ENCODE measurements around the gene MAP3K12.

DNA sequence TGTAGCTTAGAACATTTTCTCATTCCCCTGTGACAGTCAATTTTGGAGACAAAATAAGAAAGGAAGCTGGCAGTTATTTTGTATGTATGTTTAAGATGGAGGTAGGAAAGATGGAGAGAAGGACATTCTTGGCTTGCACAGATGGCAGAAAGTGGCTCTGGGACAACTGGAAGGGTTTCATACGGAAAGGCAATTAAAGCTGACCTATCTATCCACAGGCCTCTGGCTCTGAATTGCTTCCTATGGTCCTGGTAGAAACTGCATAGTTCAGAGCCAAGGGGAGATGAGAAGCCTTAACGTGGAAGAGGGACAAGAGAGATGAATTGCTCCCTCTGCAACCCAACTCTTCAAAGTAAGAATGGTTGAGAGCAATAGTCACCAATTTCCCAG is 16.0 kb upstream of the MAP3K12 start:
- TF ChIP-seq EZH2phosphoT487 (IDR thresholded peaks at IDR 0.05; ENCODE audit: borderline replicate concordance, low read depth, low read length) (no peak), CTCF (conservative IDR thresholded peaks at IDR 0.05; ENCODE audit: low read length) (no peak)
